Activated T-cell treated with anti-CD3 and anti-CD28 coated beads, Interleukin-2, amount 50 U/mL, for 72 hours (primary cell): ENCODE results near the gene CTRB2. TPM values are rescaled to one million over a fixed set of nuclear protein-coding genes. Genes with fewer than 3 reads are reported as not detected.
"Not testable (repeated sequence)": the region's sequence is repeated elsewhere in the genome, so short reads cannot be mapped to it uniquely, and the experiment has no call there.

ENCODE experiments used
- ATAC-seq, 2 donors: fragments of 150-1000 bp; cut with Tn5 transposase; replicated peaks in 1 of 2; 2 replicates each; pipeline ENCODE4 v1.10.0; 2021; ENCODE audit warnings: moderate library complexity in 2 of 2, mild to moderate bottlenecking in 1 of 2
- DNase-seq, 2 donors: peaks; one replicate each; pipeline ENCODE4 v3.0.0; 2021 to 2022; ENCODE audit warnings: mixed read lengths in 1 of 2
- H3K27ac Mint-ChIP-seq: one replicate; pipeline ENCODE4 v1.8.0; 2022; ENCODE audit warnings: mild to moderate bottlenecking, moderate library complexity, mixed read lengths
- H3K27me3 Mint-ChIP-seq: one replicate; pipeline ENCODE4 v1.8.0; 2022; ENCODE audit warnings: low read depth, mixed read lengths
- H3K36me3 Mint-ChIP-seq, 2 donors: one replicate each; pipeline ENCODE4 v1.8.0; 2022; ENCODE audit warnings: mixed read lengths in 2 of 2, mild to moderate bottlenecking in 1 of 2; ENCODE audit not compliant: insufficient read depth in 2 of 2
- H3K4me1 Mint-ChIP-seq: one replicate; pipeline ENCODE4 v1.8.0; 2022; ENCODE audit warnings: low read depth, mixed read lengths
- H3K4me3 Mint-ChIP-seq, 2 donors: one replicate each; pipeline ENCODE4 v1.8.0; 2022; ENCODE audit warnings: mild to moderate bottlenecking in 2 of 2, mixed read lengths in 2 of 2, moderate library complexity in 2 of 2
- H3K9me3 Mint-ChIP-seq, 2 donors: one replicate each; pipeline ENCODE4 v1.8.0; 2022; ENCODE audit warnings: mixed read lengths in 2 of 2
- total RNA-seq, 2 donors: library from RNA; stranded (reverse); gene quantifications; one replicate each; pipeline ENCODE4 v1.2.3, GENCODE V29; 2022

Gene CTRB2
- total RNA-seq, 2 donors from 2014 or later: not detected

GRCh38 chr16:75211286-75211685 is 4.3 kb upstream of the CTRB2 start:
- not testable (repeated sequence) for H3K4me1 Mint-ChIP-seq, H3K9me3 Mint-ChIP-seq, H3K36me3 Mint-ChIP-seq, H3K27ac Mint-ChIP-seq, H3K4me3 Mint-ChIP-seq, H3K27me3 Mint-ChIP-seq, ATAC-seq, DNase-seq

DNA sequence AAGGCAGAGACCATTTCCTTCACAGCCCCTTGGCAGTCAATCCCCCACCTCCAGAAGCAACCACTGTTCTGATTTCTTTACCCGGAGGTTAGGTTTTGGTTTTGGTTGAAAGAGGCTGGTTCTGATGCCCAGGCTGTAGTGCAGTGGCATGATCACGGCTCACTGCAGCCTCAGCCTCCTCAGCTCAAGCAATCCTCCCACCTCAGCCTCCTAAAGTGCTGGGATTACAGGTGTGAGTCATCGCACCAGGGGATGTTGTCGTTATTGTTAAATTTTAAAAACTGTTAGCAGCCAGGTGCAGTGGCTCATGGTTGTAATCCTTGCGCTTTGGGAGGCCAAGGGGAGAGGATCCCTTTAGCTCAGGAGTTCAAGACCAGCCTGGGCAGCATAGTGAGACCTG is 3.0 kb upstream of the CTRB2 start:
- ATAC-seq (no peak), DNase-seq (no peak)
- H3K36me3 Mint-ChIP-seq: no peaks in the 10 kb centered on the region
- H3K9me3 Mint-ChIP-seq: no peaks in the 10 kb centered on the region
- no peaks in the 10 kb centered on the region for H3K27me3 Mint-ChIP-seq
- no peak overlapping the region for H3K4me3 Mint-ChIP-seq
- no peaks in the 10 kb centered on the region for H3K4me1 Mint-ChIP-seq
- no peak overlapping the region for H3K27ac Mint-ChIP-seq

- not testable (repeated sequence) for H3K27me3 Mint-ChIP-seq, DNase-seq, H3K9me3 Mint-ChIP-seq, H3K4me1 Mint-ChIP-seq, H3K36me3 Mint-ChIP-seq, H3K4me3 Mint-ChIP-seq, ATAC-seq, H3K27ac Mint-ChIP-seq
Measured at GRCh38 chr16:75209514-75209913, 2.6 kb upstream of the CTRB2 start.

- H3K4me3 Mint-ChIP-seq: no peak overlapping the region
- DNase-seq: no peak
- H3K27ac Mint-ChIP-seq: no peak overlapping the region
- no peaks in the 10 kb centered on the region for H3K27me3 Mint-ChIP-seq
- no peak for ATAC-seq
- no peaks in the 10 kb centered on the region for H3K9me3 Mint-ChIP-seq
- H3K36me3 Mint-ChIP-seq: no peaks in the 10 kb centered on the region
- H3K4me1 Mint-ChIP-seq: no peaks in the 10 kb centered on the region
Measured at GRCh38 chr16:75208861-75209505, 2.0 kb upstream of the CTRB2 start.

GRCh38 chr16:75208242-75208825 is 1.4 kb upstream of the CTRB2 start:
- ATAC-seq: no peak
- DNase-seq: no peak
- H3K36me3 Mint-ChIP-seq: no peaks in the 10 kb centered on the region
- H3K4me3 Mint-ChIP-seq: no peak overlapping the region
- no peak overlapping the region for H3K27ac Mint-ChIP-seq
- H3K4me1 Mint-ChIP-seq: no peaks in the 10 kb centered on the region
- H3K9me3 Mint-ChIP-seq: no peaks in the 10 kb centered on the region
- H3K27me3 Mint-ChIP-seq: no peaks in the 10 kb centered on the region

DNA sequence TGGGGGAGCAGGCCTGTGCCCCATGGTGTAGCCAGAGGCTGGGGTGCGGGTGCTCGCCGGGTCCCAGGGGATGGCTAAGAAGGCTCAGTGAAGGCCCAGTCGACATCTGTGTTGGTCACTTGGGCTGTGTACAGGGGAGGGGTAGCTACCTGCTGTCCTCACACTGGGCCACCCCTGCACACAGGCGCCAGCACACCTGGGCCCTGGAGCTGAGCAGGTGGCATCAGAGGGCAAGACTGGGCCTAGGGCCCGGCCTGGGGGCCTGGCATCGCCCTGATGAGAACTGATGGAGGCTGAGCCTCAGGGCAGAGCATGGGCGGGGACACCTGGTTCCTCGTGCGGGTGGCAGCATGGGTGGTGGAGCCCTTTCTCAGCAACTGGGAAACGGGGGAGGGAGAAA is 870 bp upstream of the CTRB2 start:
- H3K4me1 Mint-ChIP-seq: no peaks in the 10 kb centered on the region
- H3K27ac Mint-ChIP-seq: no peak overlapping the region
- no peaks in the 10 kb centered on the region for H3K27me3 Mint-ChIP-seq
- DNase-seq (no peak), ATAC-seq (no peak)
- H3K4me3 Mint-ChIP-seq: no peak overlapping the region
- H3K36me3 Mint-ChIP-seq: no peaks in the 10 kb centered on the region
- H3K9me3 Mint-ChIP-seq: no peaks in the 10 kb centered on the region

- not testable (repeated sequence) for ATAC-seq, DNase-seq, H3K4me1 Mint-ChIP-seq
Measured at GRCh38 chr16:75205961-75206748, 806 bp downstream of the CTRB2 start.

GRCh38 chr16:75205438-75205837 is 1.5 kb downstream of the CTRB2 start:
- H3K4me1 Mint-ChIP-seq: peaks cover 11% of the 10 kb centered on the region
- DNase-seq, H3K9me3 Mint-ChIP-seq, H3K36me3 Mint-ChIP-seq, H3K27ac Mint-ChIP-seq, ATAC-seq, H3K27me3 Mint-ChIP-seq, H3K4me3 Mint-ChIP-seq: not testable (repeated sequence)

More at GRCh38 chr16:75205961-75206748, 806 bp downstream of the CTRB2 start:
- not testable (repeated sequence) for H3K27ac Mint-ChIP-seq, H3K4me3 Mint-ChIP-seq, H3K27me3 Mint-ChIP-seq, H3K9me3 Mint-ChIP-seq, H3K36me3 Mint-ChIP-seq

DNA sequence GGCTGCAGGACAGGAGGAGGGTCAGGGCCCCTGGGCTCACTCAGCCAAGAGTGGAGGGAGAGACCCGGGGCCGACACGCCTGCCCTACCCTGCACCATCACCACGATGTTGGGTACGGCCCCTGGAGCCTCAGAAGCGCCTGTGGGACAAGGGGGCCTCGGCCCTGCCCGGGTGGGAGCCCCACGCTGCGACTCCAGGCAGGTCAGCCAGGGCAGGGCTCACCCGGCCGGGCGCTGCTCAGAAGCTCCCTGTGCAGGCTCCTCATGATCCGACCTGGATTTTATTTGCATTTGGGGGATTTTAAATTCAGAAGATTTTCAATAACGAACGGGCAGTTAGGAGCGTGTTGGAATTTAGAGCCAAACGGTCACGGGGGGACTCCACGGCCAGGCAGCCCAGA is 2.1 kb downstream of the CTRB2 start:
- not testable (repeated sequence) for H3K9me3 Mint-ChIP-seq, DNase-seq, H3K4me3 Mint-ChIP-seq, ATAC-seq, H3K27ac Mint-ChIP-seq, H3K36me3 Mint-ChIP-seq
- peaks cover 13% of the 10 kb centered on the region for H3K4me1 Mint-ChIP-seq
- H3K27me3 Mint-ChIP-seq: peaks cover 14% of the 10 kb centered on the region

- DNase-seq: no peak
- ATAC-seq: no peak
- peaks cover 16% of the 10 kb centered on the region for H3K27me3 Mint-ChIP-seq
- peaks cover 16% of the 10 kb centered on the region for H3K4me1 Mint-ChIP-seq
- H3K36me3 Mint-ChIP-seq: no peaks in the 10 kb centered on the region
- H3K9me3 Mint-ChIP-seq: no peaks in the 10 kb centered on the region
- H3K4me3 Mint-ChIP-seq: no peak overlapping the region
- no peak overlapping the region for H3K27ac Mint-ChIP-seq
Measured at GRCh38 chr16:75204410-75204758, 2.6 kb downstream of the CTRB2 start.

- ATAC-seq (no peak), DNase-seq (no peak)
- no peak overlapping the region for H3K4me3 Mint-ChIP-seq
- H3K27ac Mint-ChIP-seq: no peak overlapping the region
- no peaks in the 10 kb centered on the region for H3K36me3 Mint-ChIP-seq
- H3K9me3 Mint-ChIP-seq: no peaks in the 10 kb centered on the region
- peaks cover 16% of the 10 kb centered on the region for H3K4me1 Mint-ChIP-seq
- peaks cover 16% of the 10 kb centered on the region for H3K27me3 Mint-ChIP-seq
Measured at GRCh38 chr16:75203667-75204409, 3.1 kb downstream of the CTRB2 start.

DNA sequence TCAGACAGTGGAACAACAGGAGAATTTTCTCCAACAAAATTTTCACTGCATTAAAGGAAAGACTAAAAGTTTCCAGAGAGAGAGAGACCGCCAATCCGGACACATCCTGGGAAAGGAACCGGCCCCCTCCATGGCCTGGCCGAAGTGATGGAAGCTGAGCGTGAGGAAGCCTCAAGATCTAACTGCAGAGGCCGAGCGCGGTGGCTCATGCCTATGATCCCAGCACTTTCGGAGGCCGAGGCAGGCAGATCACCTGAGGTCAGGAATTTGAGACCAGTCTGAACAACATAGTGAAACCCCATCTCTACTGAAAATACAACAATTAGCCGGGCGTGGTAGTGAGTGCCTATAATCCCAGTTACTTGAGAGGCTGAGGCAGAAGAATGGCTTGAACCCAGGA is 3.9 kb downstream of the CTRB2 start:
- H3K27ac Mint-ChIP-seq: no peak overlapping the region
- peaks cover 21% of the 10 kb centered on the region for H3K27me3 Mint-ChIP-seq
- H3K4me3 Mint-ChIP-seq: no peak overlapping the region
- no peaks in the 10 kb centered on the region for H3K36me3 Mint-ChIP-seq
- H3K9me3 Mint-ChIP-seq: no peaks in the 10 kb centered on the region
- ATAC-seq: no peak
- H3K4me1 Mint-ChIP-seq: peaks cover 16% of the 10 kb centered on the region
- DNase-seq: no peak

- Mint-ChIP-seq H3K4me1 (peaks cover 16% of the 10 kb centered on the region), H3K27me3 (peaks cover 30% of the 10 kb centered on the region), H3K4me3 (no peak overlapping the region), H3K9me3 (no peaks in the 10 kb centered on the region), H3K36me3 (no peaks in the 10 kb centered on the region), H3K27ac (no peak overlapping the region)
- ATAC-seq (no peak), DNase-seq (no peak)
Measured at GRCh38 chr16:75202069-75202590, 4.8 kb downstream of the CTRB2 start.
